Natural killer cell (primary cell): Measurements from ENCODE around the gene SEC24D. TPM values are rescaled to one million over a fixed set of nuclear protein-coding genes. Genes with fewer than 3 reads are reported as not detected.

ENCODE experiments used
- ATAC-seq, 3 donors: fragments of 150-1000 bp in 2 of 3; fragments of 200-7000 bp in 1 of 3; cut with Tn5 transposase; 1 replicate in 1 of 3; 2 replicates in 2 of 3; pipeline ENCODE4 v1.10.0; 2021; ENCODE audit warnings: mild to moderate bottlenecking in 2 of 3, moderate library complexity in 2 of 3
- DNase-seq, 2 donors: peaks; one replicate each; pipeline versions ENCODE4 v3.0.0 to v3.0.0-alpha.2; 2013 to 2021; ENCODE audit warnings: mixed read lengths in 1 of 2
- H3K27ac ChIP-seq: one replicate; pipeline ENCODE4 v1.5.1; 2013; ENCODE audit warnings: mild to moderate bottlenecking, low read length
- H3K27me3 ChIP-seq: one replicate; pipeline ENCODE4 v1.6.1; 2013; ENCODE audit warnings: low read length; ENCODE audit not compliant: control insufficient read depth, insufficient read depth
- H3K36me3 ChIP-seq: one replicate; pipeline ENCODE4 v1.6.1; 2013; ENCODE audit warnings: low read length; ENCODE audit not compliant: control insufficient read depth, insufficient read depth
- H3K4me1 ChIP-seq: one replicate; pipeline ENCODE4 v1.6.1; 2013; ENCODE audit warnings: low read length; ENCODE audit not compliant: control insufficient read depth, insufficient read depth
- H3K4me3 ChIP-seq: one replicate; pipeline ENCODE4 v1.5.1; 2013; ENCODE audit warnings: low read length
- H3K9me3 ChIP-seq: one replicate; pipeline ENCODE4 v1.6.1; 2013; ENCODE audit warnings: low read length; ENCODE audit not compliant: control insufficient read depth, insufficient read depth
- H3K27ac Mint-ChIP-seq, 2 donors: one replicate each; pipeline ENCODE4 v1.8.0; 2022; ENCODE audit warnings: mild to moderate bottlenecking in 2 of 2, mixed read lengths in 2 of 2, moderate library complexity in 1 of 2
- H3K27me3 Mint-ChIP-seq, 2 donors: one replicate each; pipeline ENCODE4 v1.8.0; 2022; ENCODE audit warnings: low read depth in 2 of 2, mixed read lengths in 2 of 2
- H3K36me3 Mint-ChIP-seq: one replicate; pipeline ENCODE4 v1.8.0; 2022; ENCODE audit warnings: mixed read lengths
- H3K4me1 Mint-ChIP-seq, 2 donors: one replicate each; pipeline ENCODE4 v1.8.0; 2022; ENCODE audit warnings: mixed read lengths in 2 of 2
- H3K4me3 Mint-ChIP-seq: one replicate; pipeline ENCODE4 v1.8.0; 2022; ENCODE audit warnings: mild to moderate bottlenecking, moderate library complexity, mixed read lengths
- H3K9me3 Mint-ChIP-seq, 2 donors: one replicate each; pipeline ENCODE4 v1.8.0; 2022; ENCODE audit warnings: mixed read lengths in 2 of 2
- WGBS: methylation state at CpG from one replicate; pipeline ENCODE4 v1.1.7; 2013; ENCODE audit warnings: missing lambda C conversion rate; ENCODE audit not compliant: insufficient coverage; 5-methylcytosine and 5-hydroxymethylcytosine counted together
- intact Hi-C: fragments of 100-400 bp; cut with micrococcal nuclease; formaldehyde crosslinking; loops from one replicate; pipeline ENCODE4 v1.14.2; 2022
- total RNA-seq, 4 donors: library from RNA; stranded (reverse); fragments of 120-200 nt in 1 of 4; gene quantifications; one replicate each; pipeline versions ENCODE4 v1.2.3 to v1.2.4, GENCODE V29; 2013 to 2022
- TF ChIP-seq, protein P1 (sequence below): fragments of 200-600 bp; IDR thresholded peaks from one replicate; pipeline ENCODE4 v1.8.0; 2022; ENCODE audit warnings: antibody characterized with exemption

SEC24D gene
- total RNA-seq, 3 donors from 2014 or later (not counting 1 experiment from before 2014, with no cell fraction given) = 32.7 to 50.2 (median 35.2) TPM

GRCh38 chr4:118770741-118771187 lies 65.2 kb downstream of the SEC24D start:
- no peak for ATAC-seq
- no peak overlapping the region for H3K27ac ChIP-seq
- no peaks in the 10 kb centered on the region for H3K4me1 Mint-ChIP-seq
- WGBS = 100% methylated on average over 2 of the region's 2 CpGs
- H3K36me3 Mint-ChIP-seq = no peaks in the 10 kb centered on the region
- no peak overlapping the region for H3K4me3 Mint-ChIP-seq
- intact Hi-C loops = no loop called here
- H3K27me3 Mint-ChIP-seq = no peaks in the 10 kb centered on the region
- H3K4me1 ChIP-seq = no peaks in the 10 kb centered on the region
- H3K9me3 Mint-ChIP-seq = no peaks in the 10 kb centered on the region
- TF ChIP-seq, protein P1, sequence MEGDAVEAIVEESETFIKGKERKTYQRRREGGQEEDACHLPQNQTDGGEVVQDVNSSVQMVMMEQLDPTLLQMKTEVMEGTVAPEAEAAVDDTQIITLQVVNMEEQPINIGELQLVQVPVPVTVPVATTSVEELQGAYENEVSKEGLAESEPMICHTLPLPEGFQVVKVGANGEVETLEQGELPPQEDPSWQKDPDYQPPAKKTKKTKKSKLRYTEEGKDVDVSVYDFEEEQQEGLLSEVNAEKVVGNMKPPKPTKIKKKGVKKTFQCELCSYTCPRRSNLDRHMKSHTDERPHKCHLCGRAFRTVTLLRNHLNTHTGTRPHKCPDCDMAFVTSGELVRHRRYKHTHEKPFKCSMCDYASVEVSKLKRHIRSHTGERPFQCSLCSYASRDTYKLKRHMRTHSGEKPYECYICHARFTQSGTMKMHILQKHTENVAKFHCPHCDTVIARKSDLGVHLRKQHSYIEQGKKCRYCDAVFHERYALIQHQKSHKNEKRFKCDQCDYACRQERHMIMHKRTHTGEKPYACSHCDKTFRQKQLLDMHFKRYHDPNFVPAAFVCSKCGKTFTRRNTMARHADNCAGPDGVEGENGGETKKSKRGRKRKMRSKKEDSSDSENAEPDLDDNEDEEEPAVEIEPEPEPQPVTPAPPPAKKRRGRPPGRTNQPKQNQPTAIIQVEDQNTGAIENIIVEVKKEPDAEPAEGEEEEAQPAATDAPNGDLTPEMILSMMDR = no peak
- no peaks in the 10 kb centered on the region for H3K9me3 ChIP-seq
- no peak overlapping the region for H3K4me3 ChIP-seq
- peaks cover 20% of the 10 kb centered on the region for H3K36me3 ChIP-seq
- H3K27me3 ChIP-seq = no peaks in the 10 kb centered on the region
- no peak overlapping the region for H3K27ac Mint-ChIP-seq
- DNase-seq = no peak

GRCh38 chr4:118769161-118769560 lies 66.8 kb downstream of the SEC24D start:
- no peak for ATAC-seq
- Histone ChIP-seq H3K27ac (no peak overlapping the region), H3K9me3 (no peaks in the 10 kb centered on the region), H3K27me3 (no peaks in the 10 kb centered on the region), H3K36me3 (peaks cover 27% of the 10 kb centered on the region), H3K4me1 (no peaks in the 10 kb centered on the region), H3K4me3 (no peak overlapping the region)
- no peak overlapping the region for H3K4me3 Mint-ChIP-seq
- H3K4me1 Mint-ChIP-seq = no peaks in the 10 kb centered on the region
- TF ChIP-seq, protein P1 = no peak
- no peaks in the 10 kb centered on the region for H3K27me3 Mint-ChIP-seq
- no peaks in the 10 kb centered on the region for H3K36me3 Mint-ChIP-seq
- DNase-seq = no peak
- H3K27ac Mint-ChIP-seq = no peak overlapping the region
- WGBS = 97% methylated on average over 4 of the region's 4 CpGs
- H3K9me3 Mint-ChIP-seq = no peaks in the 10 kb centered on the region
- intact Hi-C loops = no loop called here

DNA sequence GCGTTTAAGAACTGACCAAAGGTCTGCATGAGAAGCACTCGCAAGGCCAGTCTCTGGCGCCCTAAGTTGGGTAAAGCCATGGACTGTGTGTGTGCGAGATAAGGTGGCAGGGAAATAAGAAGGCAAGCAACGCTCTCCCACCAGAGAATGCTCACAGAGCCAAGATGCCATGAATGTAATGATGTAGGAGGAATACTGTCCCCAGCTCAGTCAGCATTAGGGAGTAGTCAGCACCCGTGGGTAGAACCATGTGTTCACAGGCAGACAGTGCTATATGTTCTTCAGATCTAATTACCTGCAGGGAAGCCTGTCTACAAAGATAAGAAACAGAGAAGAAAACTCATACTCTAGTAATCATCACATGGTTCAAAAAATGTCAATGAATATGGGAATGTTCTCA lies 68.8 kb downstream of the SEC24D start:
- H3K9me3 Mint-ChIP-seq = no peaks in the 10 kb centered on the region
- no peak overlapping the region for H3K27ac Mint-ChIP-seq
- DNase-seq (no peak), ATAC-seq (no peak)
- Histone ChIP-seq H3K27ac (no peak overlapping the region), H3K27me3 (no peaks in the 10 kb centered on the region), H3K36me3 (peaks cover 42% of the 10 kb centered on the region), H3K9me3 (no peaks in the 10 kb centered on the region), H3K4me3 (no peak overlapping the region), H3K4me1 (no peaks in the 10 kb centered on the region)
- intact Hi-C loops = no loop called here
- H3K4me1 Mint-ChIP-seq = no peaks in the 10 kb centered on the region
- TF ChIP-seq, protein P1 = no peak
- no peak overlapping the region for H3K4me3 Mint-ChIP-seq
- H3K36me3 Mint-ChIP-seq = peaks cover 6% of the 10 kb centered on the region
- WGBS = 97% methylated on average over 6 of the region's 6 CpGs
- H3K27me3 Mint-ChIP-seq = no peaks in the 10 kb centered on the region

DNA sequence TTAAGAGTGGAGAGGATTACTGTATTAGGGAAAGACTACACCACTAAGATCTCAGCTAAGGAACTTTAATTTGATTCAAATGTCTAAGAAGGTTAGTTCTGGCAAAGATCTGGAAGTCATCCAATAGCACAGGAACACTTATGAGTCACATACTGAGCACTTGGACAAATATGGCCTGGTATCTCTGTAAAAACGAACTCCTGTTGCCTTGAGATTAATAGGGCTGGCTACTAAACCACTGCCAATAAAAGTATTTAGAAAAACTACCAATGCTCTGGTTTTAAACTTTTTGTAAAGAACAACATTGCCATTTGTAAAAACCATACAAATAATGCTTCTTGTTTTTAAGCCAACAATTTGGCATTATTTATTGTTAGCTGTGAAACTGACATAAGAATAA lies 70.5 kb downstream of the SEC24D start:
- Histone ChIP-seq H3K4me3 (no peak overlapping the region), H3K27me3 (no peaks in the 10 kb centered on the region), H3K9me3 (no peaks in the 10 kb centered on the region), H3K27ac (no peak overlapping the region), H3K36me3 (peaks cover 44% of the 10 kb centered on the region), H3K4me1 (no peaks in the 10 kb centered on the region)
- 85% methylated on average over 1 of the region's 1 CpG for WGBS
- intact Hi-C loops = no loop called here
- Mint-ChIP-seq H3K27me3 (no peaks in the 10 kb centered on the region), H3K9me3 (no peaks in the 10 kb centered on the region), H3K27ac (no peak overlapping the region), H3K4me3 (no peak overlapping the region), H3K36me3 (peaks cover 6% of the 10 kb centered on the region), H3K4me1 (no peaks in the 10 kb centered on the region)
- TF ChIP-seq, protein P1 = no peak
- no peak for ATAC-seq
- DNase-seq = no peak
